Keratinocyte (primary cell): ENCODE results near the gene MED19.

Experiments
- EZH2 ChIP-seq: IDR thresholded peaks from one replicate; pipeline ENCODE4 v1.6.1; 2012; ENCODE audit warnings: inconsistent platforms, mild to moderate bottlenecking, low read length, moderate library complexity
- TF ChIP-seq, protein P1 (sequence below), 3 experiments: IDR thresholded peaks in 1 of 3; conservative IDR thresholded peaks in 1 of 3; optimal IDR thresholded peaks in 1 of 3; 2 replicates in 2 of 3; 3 replicates in 1 of 3; pipeline versions ENCODE3 to v1.5.1; 2011; ENCODE audit warnings: low read length in 3 of 3, mild to moderate bottlenecking in 3 of 3, moderate library complexity in 2 of 3, control low read depth in 1 of 3, inconsistent platforms in 1 of 3; ENCODE audit not compliant: insufficient read depth in 2 of 3; ENCODE audit errors: extremely low read depth in 1 of 3

DNA sequence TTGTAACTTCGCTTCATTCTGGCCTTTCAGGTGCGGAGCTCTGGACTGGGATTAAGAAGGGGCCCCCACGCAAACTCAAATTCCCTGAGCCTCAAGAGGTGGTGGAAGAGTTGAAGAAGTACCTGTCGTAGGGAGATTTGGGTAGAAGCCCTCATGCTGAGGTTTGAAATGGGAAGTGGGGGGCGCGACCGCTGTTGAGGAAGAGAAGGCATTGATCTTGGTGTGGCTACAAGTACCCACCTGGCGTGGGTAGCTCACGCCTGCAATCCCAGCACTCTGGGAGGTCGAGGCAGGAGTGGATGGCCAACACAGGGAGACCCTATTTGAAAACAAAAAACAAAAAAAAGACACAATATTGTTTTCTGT is 30.1 kb upstream of the MED19 start:
- TF ChIP-seq, protein P1, sequence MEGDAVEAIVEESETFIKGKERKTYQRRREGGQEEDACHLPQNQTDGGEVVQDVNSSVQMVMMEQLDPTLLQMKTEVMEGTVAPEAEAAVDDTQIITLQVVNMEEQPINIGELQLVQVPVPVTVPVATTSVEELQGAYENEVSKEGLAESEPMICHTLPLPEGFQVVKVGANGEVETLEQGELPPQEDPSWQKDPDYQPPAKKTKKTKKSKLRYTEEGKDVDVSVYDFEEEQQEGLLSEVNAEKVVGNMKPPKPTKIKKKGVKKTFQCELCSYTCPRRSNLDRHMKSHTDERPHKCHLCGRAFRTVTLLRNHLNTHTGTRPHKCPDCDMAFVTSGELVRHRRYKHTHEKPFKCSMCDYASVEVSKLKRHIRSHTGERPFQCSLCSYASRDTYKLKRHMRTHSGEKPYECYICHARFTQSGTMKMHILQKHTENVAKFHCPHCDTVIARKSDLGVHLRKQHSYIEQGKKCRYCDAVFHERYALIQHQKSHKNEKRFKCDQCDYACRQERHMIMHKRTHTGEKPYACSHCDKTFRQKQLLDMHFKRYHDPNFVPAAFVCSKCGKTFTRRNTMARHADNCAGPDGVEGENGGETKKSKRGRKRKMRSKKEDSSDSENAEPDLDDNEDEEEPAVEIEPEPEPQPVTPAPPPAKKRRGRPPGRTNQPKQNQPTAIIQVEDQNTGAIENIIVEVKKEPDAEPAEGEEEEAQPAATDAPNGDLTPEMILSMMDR (optimal IDR thresholded peaks at IDR 0.05 in 1 of 3, IDR thresholded peaks at IDR 0.05 in 1 of 3, conservative IDR thresholded peaks at IDR 0.05 in 1 of 3; ENCODE audit: extremely low read depth in 1 of 3, insufficient read depth in 2 of 3, low read length in 3 of 3) = no peak
- TF ChIP-seq EZH2 = no peak
